H9 (cell line): ENCODE data around the gene CPE. TPM values are rescaled to one million over a fixed set of nuclear protein-coding genes. Genes with fewer than 3 reads are reported as not detected.

ENCODE experiments used
- DNase-seq: peaks from one replicate; pipeline ENCODE4 v3.0.0-alpha.2; 2017
- H2AFZ ChIP-seq: one replicate; pipeline ENCODE4 v1.6.1; 2013; ENCODE audit warnings: mild to moderate bottlenecking, low read length, control low read depth, moderate library complexity
- H2AK5ac ChIP-seq: 2 replicates; pipeline ENCODE4 v1.6.1; 2013; ENCODE audit warnings: low read length, control low read depth, mixed read lengths; ENCODE audit not compliant: insufficient read length
- H2BK120ac ChIP-seq: one replicate; pipeline ENCODE4 v1.6.1; 2013; ENCODE audit warnings: low read depth, mild to moderate bottlenecking, low read length, control low read depth, inconsistent platforms; ENCODE audit not compliant: poor library complexity, severe bottlenecking
- H2BK12ac ChIP-seq: 2 replicates; pipeline ENCODE4 v1.6.1; 2013; ENCODE audit warnings: low read length, control low read depth, mixed read lengths, low read depth; ENCODE audit not compliant: insufficient read length
- H2BK15ac ChIP-seq: 2 replicates; pipeline ENCODE4 v1.6.1; 2013; ENCODE audit warnings: low read depth, low read length, control low read depth
- H2BK20ac ChIP-seq: one replicate; pipeline ENCODE4 v1.6.1; 2013; ENCODE audit warnings: low read depth, mild to moderate bottlenecking, low read length, control low read depth, inconsistent platforms; ENCODE audit not compliant: poor library complexity, severe bottlenecking
- H2BK5ac ChIP-seq: 2 replicates; pipeline ENCODE4 v1.6.1; 2013; ENCODE audit warnings: low read length, control low read depth, mixed read lengths; ENCODE audit not compliant: insufficient read length
- H3K14ac ChIP-seq: 2 replicates; pipeline ENCODE4 v1.6.1; 2013; ENCODE audit warnings: low read length, control low read depth; ENCODE audit not compliant: insufficient read depth
- H3K18ac ChIP-seq: 2 replicates; pipeline ENCODE4 v1.6.1; 2013; ENCODE audit warnings: low read depth, mild to moderate bottlenecking, mixed read lengths, low read length, control low read depth; ENCODE audit not compliant: insufficient read length
- H3K23ac ChIP-seq: 2 replicates; pipeline ENCODE4 v1.6.1; 2013; ENCODE audit warnings: low read length, control low read depth, mixed read lengths, low read depth; ENCODE audit not compliant: insufficient read length
- H3K23me2 ChIP-seq: 2 replicates; pipeline ENCODE4 v1.6.1; 2013; ENCODE audit warnings: low read depth, mild to moderate bottlenecking, mixed read lengths, low read length, control low read depth; ENCODE audit not compliant: insufficient read length, poor library complexity, severe bottlenecking
- H3K27ac ChIP-seq: 2 replicates; pipeline ENCODE4 v1.5.1; 2013; ENCODE audit warnings: low read length, control low read depth, mixed read lengths, low read depth; ENCODE audit not compliant: insufficient read length
- H3K27me3 ChIP-seq: 2 replicates; pipeline ENCODE4 v1.6.1; 2013; ENCODE audit warnings: low read length, control low read depth, inconsistent platforms; ENCODE audit not compliant: insufficient read depth
- H3K4ac ChIP-seq: 2 replicates; pipeline ENCODE4 v1.6.1; 2013; ENCODE audit warnings: low read depth, mild to moderate bottlenecking, control low read depth, inconsistent platforms, low read length, moderate library complexity
- H3K4me1 ChIP-seq: 2 replicates; pipeline ENCODE4 v1.6.1; 2013; ENCODE audit warnings: low read length, control low read depth, inconsistent platforms; ENCODE audit not compliant: insufficient read depth
- H3K4me2 ChIP-seq: 2 replicates; pipeline ENCODE4 v1.6.1; 2013; ENCODE audit warnings: low read length, control low read depth, mixed read lengths; ENCODE audit not compliant: insufficient read length, insufficient read depth
- H3K56ac ChIP-seq: 2 replicates; pipeline ENCODE4 v1.6.1; 2013; ENCODE audit warnings: low read depth, mild to moderate bottlenecking, mixed read lengths, low read length, control low read depth; ENCODE audit not compliant: insufficient read length
- H3K79me1 ChIP-seq: 2 replicates; pipeline ENCODE4 v1.6.1; 2013; ENCODE audit warnings: low read depth, mild to moderate bottlenecking, moderate library complexity, low read length, control low read depth, inconsistent platforms; ENCODE audit not compliant: insufficient read depth, poor library complexity, severe bottlenecking
- H3K79me2 ChIP-seq: 2 replicates; pipeline ENCODE4 v1.6.1; 2013; ENCODE audit warnings: low read length, control low read depth, inconsistent platforms; ENCODE audit not compliant: insufficient read depth
- H3K9ac ChIP-seq: 2 replicates; pipeline ENCODE4 v1.6.1; 2013; ENCODE audit warnings: low read length, control low read depth, mixed read lengths; ENCODE audit not compliant: insufficient read length; ENCODE audit errors: extremely low read depth
- H3K9me3 ChIP-seq: one replicate; pipeline ENCODE4 v1.6.1; 2013; ENCODE audit warnings: low read depth, low read length, inconsistent platforms; ENCODE audit not compliant: control insufficient read depth
- H3T11ph ChIP-seq: one replicate; pipeline ENCODE4 v1.6.1; 2013; ENCODE audit warnings: mild to moderate bottlenecking, low read length, control low read depth, inconsistent platforms
- H4K20me1 ChIP-seq: one replicate; pipeline ENCODE4 v1.6.1; 2013; ENCODE audit not compliant: control insufficient read depth, insufficient read length, insufficient read depth
- H4K5ac ChIP-seq: 2 replicates; pipeline ENCODE4 v1.6.1; 2013; ENCODE audit warnings: low read depth, mild to moderate bottlenecking, mixed read lengths, low read length, control low read depth; ENCODE audit not compliant: insufficient read length
- H4K8ac ChIP-seq: replicated peaks from 2 replicates; pipeline ENCODE4 v1.6.1; 2013; ENCODE audit warnings: low read length, control low read depth, mixed read lengths, low read depth; ENCODE audit not compliant: insufficient read length
- H4K91ac ChIP-seq: 2 replicates; pipeline ENCODE4 v1.6.1; 2013; ENCODE audit warnings: low read depth, mild to moderate bottlenecking, moderate library complexity, mixed read lengths, low read length, control low read depth; ENCODE audit not compliant: insufficient read length
- H3K27ac Mint-ChIP-seq, 3 experiments: 2 replicates in 2 of 3; 3 replicates in 1 of 3; pipeline ENCODE4 v1.8.0; 2020 to 2021; ENCODE audit warnings: mixed read lengths in 3 of 3, mild to moderate bottlenecking in 1 of 3, moderate library complexity in 1 of 3
- H3K27me3 Mint-ChIP-seq: 2 replicates; pipeline ENCODE4 v1.8.0; 2021; ENCODE audit warnings: low read depth, mild to moderate bottlenecking, moderate library complexity, mixed read lengths
- H3K36me3 Mint-ChIP-seq, 3 experiments: 2 replicates in 2 of 3; 3 replicates in 1 of 3; pipeline ENCODE4 v1.8.0; 2020 to 2021; ENCODE audit warnings: low read depth in 3 of 3, mixed read lengths in 3 of 3; ENCODE audit not compliant: insufficient read depth in 1 of 3
- H3K4me1 Mint-ChIP-seq, 2 experiments: 2 replicates each; pipeline ENCODE4 v1.8.0; 2020; ENCODE audit warnings: mixed read lengths in 2 of 2
- H3K4me3 Mint-ChIP-seq, 2 experiments: 2 replicates in 1 of 2; 3 replicates in 1 of 2; pipeline ENCODE4 v1.8.0; 2020 to 2021; ENCODE audit warnings: mild to moderate bottlenecking in 2 of 2, mixed read lengths in 2 of 2, moderate library complexity in 1 of 2
- H3K9me3 Mint-ChIP-seq, 2 experiments: 2 replicates in 1 of 2; 3 replicates in 1 of 2; pipeline ENCODE4 v1.8.0; 2020; ENCODE audit warnings: mild to moderate bottlenecking in 2 of 2, mixed read lengths in 2 of 2, moderate library complexity in 1 of 2
- WGBS: extraction: QIAGEN DNeasy Blood & Tissue Kit; methylation state at CpG from one replicate; pipeline ENCODE4 v1.1.7; 2013; ENCODE audit warnings: missing lambda C conversion rate, low lambda C conversion rate, mixed read lengths; ENCODE audit not compliant: insufficient read length; ENCODE audit errors: extremely low coverage; 5-methylcytosine and 5-hydroxymethylcytosine counted together
- total RNA-seq: library from RNA; stranded (reverse); gene quantifications from 2 replicates; pipeline ENCODE4 v1.2.1, GENCODE V29; 2021
- TF ChIP-seq, protein P1 (sequence below): fragments of 200-600 bp; sonication (generic); conservative IDR thresholded peaks from 3 replicates; pipeline ENCODE4 v1.8.0; 2021; ENCODE audit warnings: antibody characterized with exemption, mild to moderate bottlenecking

The CPE gene
- total RNA-seq, 1 experiment from 2014 or later, result 10.0 TPM

DNA sequence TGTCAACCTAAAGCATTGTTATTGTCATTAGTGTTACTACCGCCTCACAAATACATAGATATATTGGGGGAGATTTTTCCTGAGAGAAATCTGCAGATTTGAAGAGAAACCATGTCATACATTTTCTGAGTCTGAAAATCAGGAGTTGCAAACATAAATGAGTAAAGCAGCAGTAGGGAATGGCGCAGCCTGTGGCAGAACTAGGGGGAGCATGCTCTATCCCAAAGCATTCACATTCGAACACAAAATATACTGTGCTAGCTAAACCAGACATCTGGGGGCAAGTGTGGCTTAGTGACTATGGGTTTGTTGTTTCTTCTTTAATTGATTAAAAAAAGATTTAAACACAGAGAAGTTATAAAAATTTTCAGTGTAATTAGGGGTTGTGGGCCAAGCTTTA is 83.2 kb downstream of the CPE start:
- H3K4me2 ChIP-seq, result no peak overlapping the region
- no peaks in the 10 kb centered on the region for H3K27me3 Mint-ChIP-seq
- H3T11ph ChIP-seq, result no peak overlapping the region

More for the DNA sequence above, 83.2 kb downstream of the CPE start:
- Histone ChIP-seq H4K91ac (no peak overlapping the region), H2BK15ac (no peak overlapping the region), H2BK5ac (no peak overlapping the region), H3K18ac (no peak overlapping the region), H4K5ac (no peak overlapping the region), H3K9me3 (no peaks in the 10 kb centered on the region), H3K27me3 (no peaks in the 10 kb centered on the region), H3K56ac (no peak overlapping the region), H2AFZ (no peak overlapping the region), H4K20me1 (no peaks in the 10 kb centered on the region), H3K4me1 (no peaks in the 10 kb centered on the region; the same call in 1 of the 2 replicates), H3K4ac (no peak overlapping the region), H2BK20ac (no peak overlapping the region), H3K79me1 (no peaks in the 10 kb centered on the region), H2AK5ac (no peak overlapping the region), H2BK12ac (no peak overlapping the region), H3K27ac (no peak overlapping the region), H2BK120ac (no peak overlapping the region), H3K23me2 (no peaks in the 10 kb centered on the region), H3K9ac (no peak overlapping the region), H4K8ac (no peak overlapping the region), H3K79me2 (no peaks in the 10 kb centered on the region), H3K23ac (no peak overlapping the region), H3K14ac (no peak overlapping the region)
- H3K9me3 Mint-ChIP-seq, result no peaks in the 10 kb centered on the region
- no CpG with 5 or more reads among the region's 3 CpGs for WGBS
- H3K27ac Mint-ChIP-seq, result no peak overlapping the region
- H3K4me1 Mint-ChIP-seq, result peaks cover 8% of the 10 kb centered on the region in 2 experiments
- no peak overlapping the region for H3K4me3 Mint-ChIP-seq
- TF ChIP-seq, protein P1, sequence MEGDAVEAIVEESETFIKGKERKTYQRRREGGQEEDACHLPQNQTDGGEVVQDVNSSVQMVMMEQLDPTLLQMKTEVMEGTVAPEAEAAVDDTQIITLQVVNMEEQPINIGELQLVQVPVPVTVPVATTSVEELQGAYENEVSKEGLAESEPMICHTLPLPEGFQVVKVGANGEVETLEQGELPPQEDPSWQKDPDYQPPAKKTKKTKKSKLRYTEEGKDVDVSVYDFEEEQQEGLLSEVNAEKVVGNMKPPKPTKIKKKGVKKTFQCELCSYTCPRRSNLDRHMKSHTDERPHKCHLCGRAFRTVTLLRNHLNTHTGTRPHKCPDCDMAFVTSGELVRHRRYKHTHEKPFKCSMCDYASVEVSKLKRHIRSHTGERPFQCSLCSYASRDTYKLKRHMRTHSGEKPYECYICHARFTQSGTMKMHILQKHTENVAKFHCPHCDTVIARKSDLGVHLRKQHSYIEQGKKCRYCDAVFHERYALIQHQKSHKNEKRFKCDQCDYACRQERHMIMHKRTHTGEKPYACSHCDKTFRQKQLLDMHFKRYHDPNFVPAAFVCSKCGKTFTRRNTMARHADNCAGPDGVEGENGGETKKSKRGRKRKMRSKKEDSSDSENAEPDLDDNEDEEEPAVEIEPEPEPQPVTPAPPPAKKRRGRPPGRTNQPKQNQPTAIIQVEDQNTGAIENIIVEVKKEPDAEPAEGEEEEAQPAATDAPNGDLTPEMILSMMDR, result no peak; the same call in 2 of the 3 replicates
- DNase-seq, result no peak
- no peaks in the 10 kb centered on the region for H3K36me3 Mint-ChIP-seq
